Breast epithelium (tissue), 4 donors: ENCODE results near the gene FAM131C. TPM values are rescaled to one million over a fixed set of nuclear protein-coding genes. Genes with fewer than 3 reads are reported as not detected.

Experiments used
- DNase-seq, 2 donors: peaks; one replicate each; pipeline ENCODE4 v3.0.0-alpha.2; 2019; ENCODE audit warnings: low spot score in 2 of 2
- H3K27ac ChIP-seq, 2 donors: fragments of 200-600 bp; sonication (generic) in 1 of 2; one replicate each; pipeline ENCODE4 v1.5.1; 2016 to 2019; ENCODE audit warnings: mild to moderate bottlenecking in 1 of 2
- H3K27me3 ChIP-seq, 2 donors: fragments of 200-600 bp; sonication (generic) in 1 of 2; one replicate each; pipeline versions ENCODE4 v1.5.1 to v1.6.0; 2017 to 2019; ENCODE audit warnings: control low read depth in 1 of 2, mild to moderate bottlenecking in 1 of 2
- H3K36me3 ChIP-seq: fragments of 200-600 bp; one replicate; pipeline ENCODE4 v1.5.1; 2019
- H3K4me1 ChIP-seq, 2 donors: fragments of 200-600 bp; sonication (generic); one replicate each; pipeline ENCODE4 v1.5.1; 2016 to 2019; ENCODE audit warnings: control low read depth in 1 of 2
- H3K4me3 ChIP-seq, 3 donors: fragments of 200-600 bp; sonication (generic); 1 replicate in 2 of 3; 2 replicates in 1 of 3; pipeline ENCODE4 v1.5.1; 2016 to 2019; ENCODE audit warnings: mild to moderate bottlenecking in 3 of 3, moderate library complexity in 2 of 3
- H3K9me3 ChIP-seq, 2 donors: fragments of 200-600 bp; sonication (generic) in 1 of 2; one replicate each; pipeline ENCODE4 v1.5.1; 2016 to 2019; ENCODE audit warnings: control low read depth in 1 of 2
- CTCF ChIP-seq, 3 donors: fragments of 450-650 bp; IDR thresholded peaks; one replicate each; pipeline ENCODE4 v1.5.1; 2016 to 2017; ENCODE audit warnings: antibody characterized with exemption in 3 of 3, mild to moderate bottlenecking in 3 of 3, moderate library complexity in 3 of 3
- POLR2A ChIP-seq: fragments of 450-650 bp; IDR thresholded peaks from one replicate; pipeline ENCODE4 v1.6.1; 2016; ENCODE audit warnings: antibody characterized with exemption, mild to moderate bottlenecking, moderate library complexity
- POLR2AphosphoS5 ChIP-seq, 3 donors: sonication (generic); formaldehyde crosslinking; IDR thresholded peaks; one replicate each; pipeline ENCODE4 v1.6.1; 2017; ENCODE audit warnings: antibody characterized with exemption in 3 of 3
- intact Hi-C: fragments of 100-400 bp; cut with DNase I; formaldehyde crosslinking; loops from one replicate; pipeline ENCODE4 v1.15.1; 2023; ENCODE audit warnings: low total_unique reads
- total RNA-seq, 3 donors: library from RNA; depleted of rRNA; stranded (reverse); fragments of >200 nt; gene quantifications; one replicate each; pipeline ENCODE4 v1.1.0, GENCODE V29; 2016

FAM131C gene
- total RNA-seq, 3 donors from 2014 or later: not detected

GRCh38 chr1:16012590-16013219 is 60.7 kb downstream of the FAM131C start:
- no peak for TF ChIP-seq POLR2A
- no peak for TF ChIP-seq POLR2AphosphoS5 (IDR thresholded peaks at IDR 0.05)
- no peak for TF ChIP-seq CTCF (IDR thresholded peaks at IDR 0.05)
- Histone ChIP-seq H3K9me3 (no peaks in the 10 kb centered on the region), H3K27me3 (no peaks in the 10 kb centered on the region), H3K4me3 (peak overlapping the region; percentile 32 to 64 (median 48)), H3K27ac (peak overlapping the region; percentile 73 to 87), H3K4me1 (peaks cover 4 to 6% of the 10 kb centered on the region in 2 donors), H3K36me3 (no peaks in the 10 kb centered on the region)
- DNase-seq: peak; percentile 54 to 84
- intact Hi-C loops: no loop called here

- H3K4me1 ChIP-seq: peaks cover 0 to 3% of the 10 kb centered on the region in 2 donors
- DNase-seq: no peak
- H3K27me3 ChIP-seq: no peaks in the 10 kb centered on the region
- no peaks in the 10 kb centered on the region for H3K36me3 ChIP-seq
- H3K9me3 ChIP-seq: no peaks in the 10 kb centered on the region
- TF ChIP-seq POLR2A (no peak), POLR2AphosphoS5 (IDR thresholded peaks at IDR 0.05) (no peak), CTCF (IDR thresholded peaks at IDR 0.05) (no peak)
- intact Hi-C loops: no loop called here
- peak overlapping the region in 1 of 3 donors; percentile 64 for H3K4me3 ChIP-seq
- peak overlapping the region; percentile 73 to 87 for H3K27ac ChIP-seq
Observed at GRCh38 chr1:16011936-16012589, 61.4 kb downstream of the FAM131C start.

DNA sequence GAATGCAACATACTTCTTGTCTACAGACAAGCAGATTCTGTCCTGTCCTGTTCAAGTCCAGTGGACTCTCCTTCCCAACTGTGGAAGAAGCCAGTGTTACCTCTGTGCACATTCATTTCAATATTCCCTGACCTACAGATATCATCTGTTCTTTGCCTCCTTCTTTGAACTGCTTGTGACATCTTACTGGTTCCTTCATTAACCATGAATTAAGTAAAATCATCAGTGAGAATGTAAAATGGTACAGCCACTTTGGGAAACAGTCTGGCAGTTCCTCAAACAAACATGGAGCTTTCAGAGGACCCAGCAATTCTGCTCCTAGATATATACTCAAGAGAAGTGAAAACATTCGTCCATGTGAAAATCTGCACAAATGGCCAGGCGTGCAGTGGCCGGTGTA is 62.6 kb downstream of the FAM131C start:
- Histone ChIP-seq H3K27ac (no peak overlapping the region), H3K36me3 (no peaks in the 10 kb centered on the region), H3K9me3 (no peaks in the 10 kb centered on the region), H3K4me3 (no peak overlapping the region), H3K27me3 (no peaks in the 10 kb centered on the region), H3K4me1 (peaks cover 0 to 3% of the 10 kb centered on the region in 2 donors)
- TF ChIP-seq POLR2AphosphoS5 (IDR thresholded peaks at IDR 0.05): no peak
- no peak for TF ChIP-seq CTCF (IDR thresholded peaks at IDR 0.05)
- no peak for TF ChIP-seq POLR2A
- no peak for DNase-seq
- intact Hi-C loops: no loop called here

- Histone ChIP-seq H3K27ac (no peak overlapping the region), H3K4me3 (no peak overlapping the region), H3K27me3 (no peaks in the 10 kb centered on the region), H3K4me1 (peaks cover 0 to 3% of the 10 kb centered on the region in 2 donors), H3K9me3 (no peaks in the 10 kb centered on the region), H3K36me3 (no peaks in the 10 kb centered on the region)
- intact Hi-C loops: loop anchor here (10.0 kb wide), 1 partner anchor 215 kb away; no protein-coding TSS in a partner anchor
- DNase-seq: no peak
- TF ChIP-seq CTCF (IDR thresholded peaks at IDR 0.05) (no peak), POLR2AphosphoS5 (IDR thresholded peaks at IDR 0.05) (no peak), POLR2A (no peak)
Observed at GRCh38 chr1:16009678-16010077, 63.8 kb downstream of the FAM131C start.

GRCh38 chr1:16009030-16009460 is 64.4 kb downstream of the FAM131C start:
- Histone ChIP-seq H3K4me3 (no peak overlapping the region), H3K27ac (no peak overlapping the region), H3K9me3 (no peaks in the 10 kb centered on the region), H3K4me1 (peaks cover 0 to 3% of the 10 kb centered on the region in 2 donors), H3K36me3 (no peaks in the 10 kb centered on the region), H3K27me3 (no peaks in the 10 kb centered on the region)
- peak; percentile 66 to 79 for DNase-seq
- TF ChIP-seq POLR2AphosphoS5 (IDR thresholded peaks at IDR 0.05) (peak in 1 of 3 donors; percentile 42), POLR2A (no peak), CTCF (IDR thresholded peaks at IDR 0.05) (peak; percentile 96 to 98 (median 97))
- intact Hi-C loops: loop anchor here (10.0 kb wide), 1 partner anchor 214 kb away; no protein-coding TSS in a partner anchor
